ENCODE results near the gene HAUS3. TPM values are rescaled to one million over a fixed set of nuclear protein-coding genes. Genes with fewer than 3 reads are reported as not detected.

The HAUS3 gene
- total RNA-seq, 1 donor from 2014 or later = 19.4 TPM

DNA sequence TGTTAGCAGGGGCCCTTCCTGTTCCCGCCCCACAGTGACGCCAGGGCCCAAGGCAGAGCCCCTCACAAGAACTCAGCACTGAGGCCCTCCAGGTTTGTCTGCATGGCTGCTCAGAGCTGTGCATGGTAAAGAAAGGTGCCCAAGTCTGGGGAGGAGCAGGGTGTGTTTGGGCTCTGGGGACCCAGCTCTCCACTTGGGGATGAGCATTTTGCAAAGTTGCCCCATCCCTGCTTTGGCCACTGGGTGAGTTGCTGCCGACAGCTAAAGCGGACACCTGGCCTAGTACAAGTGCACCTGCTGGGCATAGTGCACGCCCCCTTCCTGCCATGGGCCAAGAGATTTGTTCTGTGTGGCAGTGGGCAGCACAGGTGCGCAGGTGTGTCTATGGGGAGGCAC lies 22.0 kb upstream of the HAUS3 start:
- DNase-seq = no peak

DNA sequence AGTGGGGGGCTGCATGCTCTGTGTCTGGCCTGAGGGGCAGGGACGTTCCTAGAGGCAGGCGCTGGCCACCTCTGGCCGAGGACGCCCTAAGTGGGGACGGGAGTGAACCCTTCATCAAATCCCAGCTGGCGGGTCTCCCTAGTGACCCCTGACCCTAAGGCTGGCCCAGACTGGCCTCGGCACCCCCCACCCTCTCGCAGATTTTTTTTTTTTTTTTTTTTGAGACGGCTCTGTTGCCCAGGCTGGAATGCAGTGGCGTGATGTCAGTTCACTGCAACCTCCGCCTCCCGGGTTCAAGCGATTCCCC lies 21.0 kb upstream of the HAUS3 start:
- no peak for DNase-seq

DNA sequence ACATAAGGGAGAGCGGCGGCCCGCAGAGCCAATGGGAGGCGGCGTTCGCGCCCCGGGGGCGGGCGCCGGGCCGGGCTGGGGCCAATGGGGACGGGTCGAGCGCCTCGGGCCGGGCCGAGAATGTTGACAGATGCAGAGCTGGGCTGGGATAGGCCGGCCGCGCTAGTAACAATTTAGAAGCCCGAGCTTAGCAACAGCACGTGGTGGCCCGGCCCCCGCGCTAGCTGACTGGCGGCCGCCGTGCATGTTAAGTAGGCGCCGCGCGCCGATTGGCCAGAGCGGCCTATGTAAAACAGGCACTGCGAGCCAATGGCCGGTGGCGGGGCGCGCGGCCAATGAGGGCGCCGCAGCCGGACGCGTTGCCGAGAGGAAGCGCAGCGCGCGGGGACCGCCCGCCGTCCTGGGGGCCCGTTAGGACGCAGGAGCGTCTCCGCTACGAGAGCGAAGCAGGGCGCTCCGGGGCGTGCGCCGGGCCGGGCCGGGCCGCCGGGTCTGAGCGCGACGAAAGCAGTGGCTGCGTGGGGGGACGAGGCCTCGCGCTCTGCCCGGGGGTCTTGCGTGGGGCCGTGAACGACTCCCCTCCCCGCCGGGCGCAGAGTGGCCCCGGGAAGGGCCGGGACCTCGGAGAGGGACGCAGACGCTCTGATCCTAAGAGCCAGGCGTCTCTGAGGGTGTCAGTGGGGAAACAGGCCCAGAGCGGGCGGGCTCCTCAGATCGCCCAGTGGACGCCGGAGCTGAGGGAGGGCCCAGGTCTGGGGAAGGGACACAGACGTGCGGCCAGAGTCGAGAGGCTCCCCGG lies 20.4 kb upstream of the HAUS3 start:
- DNase-seq = peak; percentile 100

DNA sequence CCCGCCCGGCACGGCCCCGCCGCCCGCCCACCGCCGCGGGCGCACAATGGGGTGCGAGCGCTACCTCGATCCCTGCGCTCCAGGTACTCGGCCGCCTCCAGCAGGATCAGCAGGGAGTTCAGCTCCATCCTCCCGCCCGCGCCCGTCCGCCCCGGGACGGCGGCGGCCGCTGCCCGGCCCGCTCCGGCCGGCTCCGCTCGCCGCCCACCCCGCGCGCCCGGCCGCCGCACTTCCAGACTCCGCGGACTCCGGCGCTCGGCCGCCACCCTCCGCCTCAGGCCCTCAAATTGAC lies 19.9 kb upstream of the HAUS3 start, which contains the start of gene MXD4:
Gene MXD4 (minus strand): TSS at position 257 of the 292 bp plus-strand sequence. CDS start 129 bp downstream, at position 128.
- DNase-seq = no peak

DNA sequence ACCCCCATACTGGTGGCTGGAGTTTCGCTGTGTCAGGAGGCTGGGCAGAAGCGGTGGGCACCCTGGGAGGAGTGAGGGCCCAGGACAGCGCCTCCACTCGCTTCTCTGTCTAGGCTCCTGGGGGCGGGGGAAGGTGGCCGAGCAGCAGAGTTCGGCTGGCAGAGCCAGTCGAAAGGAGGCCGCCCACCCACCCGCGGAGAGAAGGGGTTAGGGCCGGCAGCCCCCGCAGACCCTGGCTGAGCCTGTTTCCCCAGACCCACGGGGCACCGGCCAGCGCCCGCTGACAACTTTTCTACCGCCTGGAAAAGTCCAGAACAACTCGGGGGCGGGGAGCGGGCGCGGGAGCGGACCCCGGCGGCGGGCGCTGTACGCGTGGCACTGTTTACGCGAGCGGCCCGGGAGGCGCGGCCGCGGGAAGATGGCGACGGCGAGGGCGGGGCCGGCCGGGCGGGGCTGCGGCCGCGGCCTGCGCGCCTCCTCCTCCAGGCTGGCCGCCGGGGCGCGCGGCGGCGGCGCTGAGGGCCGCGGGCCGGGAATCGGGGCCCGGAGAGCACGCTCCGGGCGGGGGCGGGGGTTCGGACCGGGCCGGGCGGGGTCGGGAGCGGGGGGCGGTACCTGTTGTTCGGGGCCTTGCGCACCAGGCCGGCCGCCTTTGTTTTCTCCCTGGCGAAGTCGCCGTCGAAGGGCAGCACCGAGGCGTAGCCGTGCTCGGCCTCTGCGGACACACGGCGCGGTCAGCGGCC lies 19.4 kb upstream of the HAUS3 start:
- peak; percentile 66 for DNase-seq

DNA sequence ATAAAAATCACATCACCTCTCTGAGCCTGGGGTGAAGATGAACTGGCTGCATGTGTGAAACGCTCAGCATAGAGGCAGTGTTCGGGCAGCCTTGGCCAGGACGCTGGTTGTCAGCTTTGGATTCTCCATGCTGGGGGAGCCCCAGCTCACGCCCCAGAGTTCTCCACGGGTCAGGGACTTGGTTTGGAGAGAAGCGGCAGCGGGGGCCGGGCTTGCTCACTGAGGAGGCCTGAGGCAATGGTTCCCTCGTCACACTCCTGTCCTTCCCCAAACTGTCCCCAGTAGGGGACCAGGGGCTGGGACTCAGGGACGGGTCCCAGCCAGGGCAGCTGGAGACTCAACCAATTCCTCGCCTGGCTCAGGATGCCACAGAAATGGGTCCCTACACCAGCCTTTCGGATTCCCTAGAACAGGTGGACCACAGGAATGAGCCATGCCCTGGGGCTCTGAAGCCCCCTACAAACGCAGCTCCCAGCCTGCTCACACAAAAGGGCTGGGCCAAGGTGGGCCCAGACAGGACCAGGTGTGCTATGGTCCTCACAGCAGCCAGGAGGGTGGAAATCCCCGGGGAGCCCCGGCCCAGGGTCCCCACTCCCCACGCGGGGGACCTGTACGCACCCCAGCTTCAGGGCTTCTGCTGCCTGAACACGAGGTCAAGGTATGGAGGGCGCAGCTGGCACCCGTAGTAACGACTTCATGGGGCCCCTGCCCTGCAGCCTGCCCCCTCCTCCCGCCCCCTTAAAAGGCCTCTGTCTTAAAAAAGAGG lies 18.6 kb upstream of the HAUS3 start:
- no peak for DNase-seq

DNA sequence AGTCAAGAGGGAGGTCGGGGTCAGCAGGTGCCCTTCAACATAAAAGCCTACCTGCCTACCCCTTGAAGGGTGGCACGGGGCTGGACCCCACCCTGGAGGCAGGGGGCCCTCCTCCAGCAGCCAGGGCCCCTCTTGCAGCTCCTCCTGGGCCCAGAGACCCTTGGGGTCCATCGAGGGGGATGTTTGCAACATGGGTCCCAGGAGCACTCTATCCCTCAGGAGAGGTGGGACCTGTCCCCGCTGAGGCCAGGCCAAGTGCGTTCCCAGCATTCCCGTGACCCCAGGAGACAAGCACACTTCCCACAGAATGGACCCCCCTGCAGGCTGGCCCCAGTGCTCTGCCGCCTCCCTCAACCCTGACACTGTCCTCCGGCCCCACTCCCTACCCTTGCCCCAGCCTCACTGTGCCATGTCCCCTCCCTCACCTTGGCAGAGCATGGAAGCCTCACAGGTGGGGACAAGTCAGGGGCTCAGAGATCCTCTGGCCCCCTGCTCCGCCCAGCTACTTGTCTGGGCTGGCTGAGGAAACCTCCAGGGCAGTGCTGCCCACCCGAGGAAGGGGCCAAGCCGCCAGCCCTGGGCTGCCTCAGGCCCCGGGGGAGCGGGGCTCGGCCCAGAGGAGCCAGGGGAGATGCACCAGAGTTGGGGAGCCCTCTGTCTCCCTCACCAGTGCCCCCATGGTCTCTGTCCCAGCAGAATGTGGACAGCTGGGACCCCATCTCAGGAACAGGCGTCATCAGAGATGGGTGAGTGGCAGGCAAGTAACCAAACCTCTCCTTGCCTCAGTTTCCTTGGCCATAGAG lies 17.8 kb upstream of the HAUS3 start:
- no peak for DNase-seq

DNA sequence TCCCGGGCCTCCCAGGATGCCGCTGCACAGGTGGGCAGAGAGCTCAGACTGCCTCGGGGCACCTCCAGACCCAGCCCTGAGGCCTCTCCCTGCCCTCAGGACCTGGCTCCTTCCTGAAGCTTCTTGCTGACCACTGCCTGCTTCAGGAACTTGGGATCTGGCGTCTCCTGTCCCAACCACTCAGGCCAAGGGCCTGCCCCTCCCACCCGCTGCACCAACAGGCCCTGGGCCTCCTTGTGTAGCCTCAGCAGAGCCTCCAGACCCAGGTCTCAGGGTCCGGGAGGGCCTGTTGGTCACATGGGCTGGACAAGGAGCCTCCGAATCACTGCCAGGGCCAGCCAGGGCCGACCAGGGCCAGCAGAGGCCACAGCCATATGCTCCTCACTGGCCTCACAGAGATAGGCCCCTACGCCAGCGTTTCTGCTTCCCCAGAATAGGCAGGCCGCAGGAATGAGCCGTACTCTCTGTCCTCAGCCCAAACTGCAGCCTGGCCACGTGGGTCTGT lies 17.2 kb upstream of the HAUS3 start:
- DNase-seq = no peak

DNA sequence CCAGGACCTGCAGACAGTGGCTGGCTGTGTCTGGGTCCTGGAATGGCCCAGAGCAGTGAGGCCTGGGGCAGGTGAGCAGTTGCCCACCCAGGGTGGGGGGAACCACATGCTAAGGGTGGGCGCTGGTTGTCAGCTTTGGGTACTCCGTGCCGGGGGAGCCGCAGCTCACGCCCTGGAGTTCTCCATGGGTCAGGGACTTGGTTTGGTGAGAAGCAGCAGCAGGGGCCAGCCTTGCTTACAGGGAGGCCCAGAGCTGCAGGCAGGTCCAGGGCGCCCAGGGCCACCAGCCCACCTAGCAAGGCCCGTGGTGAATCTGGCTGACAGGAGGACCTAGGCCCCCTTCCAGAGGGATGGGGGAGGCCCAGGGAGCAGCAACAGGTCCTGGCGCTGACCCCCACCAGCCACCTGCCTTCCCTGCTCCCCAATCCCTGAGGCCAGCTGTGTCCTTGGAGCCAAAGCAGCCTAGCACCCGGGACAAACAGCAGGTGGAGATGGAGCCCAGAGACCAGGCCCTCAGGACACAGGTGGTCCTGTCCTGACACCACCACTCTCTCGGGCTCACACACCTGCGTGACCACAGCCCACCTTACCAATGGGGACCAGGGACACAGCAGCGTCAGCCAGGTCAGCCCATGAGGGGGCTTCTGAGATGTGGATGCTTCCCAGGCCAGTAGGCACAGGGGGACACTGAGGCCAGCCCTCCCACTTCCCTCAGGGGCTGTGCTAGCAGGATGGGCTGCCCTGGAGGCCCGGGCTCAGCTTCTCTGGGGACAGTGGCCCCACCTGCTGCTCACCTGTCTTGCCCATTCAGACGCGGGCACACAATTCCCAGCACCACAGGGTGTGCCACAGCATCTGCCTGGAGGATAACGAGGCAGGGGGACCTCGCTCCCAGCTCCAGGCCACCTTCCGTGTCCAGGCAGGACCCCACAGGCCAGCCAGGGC lies 16.4 kb upstream of the HAUS3 start:
- no peak for DNase-seq

DNA sequence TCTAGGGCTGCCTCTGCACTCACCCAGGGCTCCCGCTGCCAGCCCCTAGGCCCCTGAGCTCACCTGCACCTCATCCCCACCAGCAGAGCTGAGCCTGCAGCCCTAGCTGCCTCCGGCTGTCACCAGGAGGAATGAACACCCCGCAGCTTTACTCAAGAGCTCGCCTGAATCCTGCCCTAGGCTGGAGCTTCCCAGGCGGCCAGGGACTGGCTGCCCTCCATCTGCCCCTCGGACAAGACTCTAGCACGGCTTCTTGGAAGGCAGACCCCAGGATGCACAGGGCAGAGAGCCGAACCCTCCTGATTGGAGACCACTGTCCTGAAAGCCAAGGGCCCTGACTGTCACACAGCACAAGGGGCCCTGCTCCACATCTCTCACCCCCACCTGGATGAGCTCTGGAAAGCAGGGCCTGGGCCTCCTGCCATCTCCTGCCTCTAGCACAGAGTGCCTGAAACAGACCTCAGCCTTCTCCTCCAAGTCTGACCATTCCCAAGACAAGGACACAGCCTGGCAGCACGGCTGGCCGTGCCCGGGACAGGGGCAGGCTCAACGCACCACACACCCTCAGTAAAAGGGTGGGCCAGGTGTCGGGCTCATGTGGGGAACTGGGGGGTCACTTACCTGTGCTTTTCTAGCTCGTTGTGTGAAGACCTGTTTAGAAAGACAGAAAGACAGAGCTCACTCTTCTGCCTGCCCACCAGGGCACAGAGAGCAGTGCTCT lies 15.6 kb upstream of the HAUS3 start:
- DNase-seq = no peak

DNA sequence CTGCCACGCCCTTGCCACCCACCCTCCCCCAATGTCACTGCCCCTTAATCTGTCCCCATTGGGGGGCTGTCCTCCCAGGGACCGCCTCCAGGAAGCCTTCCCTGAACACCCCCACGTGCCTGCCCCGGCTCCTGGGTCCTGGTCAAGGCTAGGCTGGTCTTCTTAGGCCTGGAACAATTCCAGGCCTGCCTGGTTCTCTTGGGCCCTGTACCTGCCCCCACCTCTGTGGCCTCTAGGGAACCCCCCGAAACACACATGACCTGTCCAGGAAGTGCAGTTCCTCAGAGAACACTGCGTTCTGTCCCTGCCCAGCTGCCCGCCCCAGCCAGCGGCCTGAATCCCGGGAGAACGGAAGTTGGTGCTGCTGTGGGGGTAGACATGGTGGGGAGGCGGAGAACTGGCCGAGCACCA lies 14.9 kb upstream of the HAUS3 start:
- DNase-seq = no peak

DNA sequence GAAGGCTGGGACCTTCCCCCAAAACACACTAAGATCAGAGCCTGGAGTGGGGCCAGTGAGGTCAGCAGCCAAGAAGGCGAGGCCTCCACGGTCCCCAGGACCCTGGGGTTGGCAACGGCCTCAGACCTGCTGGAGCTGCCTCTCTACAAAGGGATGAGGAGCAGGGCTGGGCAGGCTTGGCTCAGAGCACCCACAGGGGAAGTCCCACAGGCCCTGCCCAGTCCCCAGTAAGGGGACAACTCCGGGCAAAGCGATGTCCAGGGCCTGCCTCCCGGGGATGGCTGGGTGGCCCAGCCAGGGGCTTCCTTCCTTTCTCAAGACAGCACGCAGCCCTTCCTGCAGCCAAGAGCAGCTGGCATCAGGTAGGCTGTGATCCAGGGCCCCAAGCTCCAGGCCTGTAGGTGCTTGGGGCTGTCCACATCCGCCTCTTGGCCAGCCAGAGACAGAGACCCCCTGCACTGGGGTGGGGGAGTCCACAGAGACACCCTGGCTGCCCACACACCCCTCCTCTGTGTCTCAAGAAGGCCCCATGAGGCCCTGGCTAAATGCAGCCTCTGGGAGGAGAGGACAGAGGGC lies 14.3 kb upstream of the HAUS3 start:
- peak; percentile 31 for DNase-seq

DNA sequence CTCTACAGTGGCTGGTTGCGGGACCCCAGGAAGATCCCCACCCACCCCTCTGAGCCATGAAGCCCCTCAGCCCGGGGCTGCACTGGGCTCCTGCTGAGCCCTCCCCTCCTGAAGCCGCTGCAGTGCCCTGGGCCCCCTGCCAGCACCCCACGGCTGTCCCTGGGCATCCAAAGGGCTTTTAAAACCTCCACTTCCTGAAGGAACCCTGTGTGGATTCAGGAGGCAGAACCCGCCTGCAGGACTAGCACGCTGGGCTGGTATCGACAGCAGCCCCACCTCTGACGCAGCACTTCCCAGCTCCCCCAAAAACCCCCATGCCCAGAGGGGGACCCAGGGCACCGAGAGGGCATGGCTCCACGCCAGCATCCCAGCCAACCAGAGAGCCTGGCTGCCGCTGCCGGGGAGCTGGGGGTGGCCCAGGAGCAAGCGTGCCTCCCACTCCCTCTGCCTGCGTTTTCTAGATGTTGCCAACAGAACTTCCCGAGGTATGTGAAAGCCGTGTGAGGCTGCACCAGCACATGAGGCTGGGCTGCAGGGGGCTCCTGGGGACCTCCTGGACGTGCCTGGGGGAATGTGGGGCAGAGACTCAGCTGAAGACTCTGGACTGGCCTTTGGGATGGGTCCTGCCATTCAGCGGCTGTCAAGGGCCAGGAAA lies 13.7 kb upstream of the HAUS3 start:
- DNase-seq = peak; percentile 54

DNA sequence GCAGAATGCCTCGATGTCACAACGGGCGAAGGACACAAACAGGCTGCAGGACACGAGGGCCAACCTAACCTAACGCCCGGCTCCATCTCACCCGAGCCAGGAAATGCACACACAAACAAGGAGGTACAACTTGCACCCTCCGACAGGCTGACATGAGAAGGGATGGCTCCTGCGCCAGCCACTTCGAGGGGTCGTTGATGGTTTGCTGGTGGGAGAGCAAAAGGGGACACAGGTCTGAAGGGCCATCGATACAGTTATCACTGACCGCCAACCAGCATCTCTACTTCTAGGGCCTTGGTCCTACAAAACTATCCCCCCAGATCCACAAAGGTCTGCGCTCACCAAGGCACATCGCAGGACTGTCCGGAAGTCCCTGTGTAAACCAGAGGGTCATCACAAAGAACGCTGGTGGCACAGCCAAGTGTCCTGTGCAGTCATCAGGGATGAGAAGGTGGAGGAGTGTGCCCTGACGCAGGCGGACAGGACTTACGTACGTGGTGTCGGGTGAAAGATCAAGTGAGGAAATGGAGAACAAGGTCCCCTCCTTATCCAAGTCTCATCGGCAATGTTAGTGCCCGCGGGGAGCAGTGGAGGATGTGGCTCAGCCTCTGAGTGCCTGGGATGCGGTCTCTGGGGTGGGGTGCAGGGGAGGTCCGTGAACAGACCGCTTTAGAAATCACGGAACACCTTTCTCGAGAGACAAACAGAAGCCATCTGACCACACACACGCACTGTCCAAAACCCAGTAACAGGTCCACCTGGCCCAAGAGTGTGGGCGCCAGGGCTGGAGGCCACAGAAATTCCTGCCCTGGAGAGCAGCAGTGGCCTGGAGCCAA lies 13.0 kb upstream of the HAUS3 start:
- DNase-seq = no peak

DNA sequence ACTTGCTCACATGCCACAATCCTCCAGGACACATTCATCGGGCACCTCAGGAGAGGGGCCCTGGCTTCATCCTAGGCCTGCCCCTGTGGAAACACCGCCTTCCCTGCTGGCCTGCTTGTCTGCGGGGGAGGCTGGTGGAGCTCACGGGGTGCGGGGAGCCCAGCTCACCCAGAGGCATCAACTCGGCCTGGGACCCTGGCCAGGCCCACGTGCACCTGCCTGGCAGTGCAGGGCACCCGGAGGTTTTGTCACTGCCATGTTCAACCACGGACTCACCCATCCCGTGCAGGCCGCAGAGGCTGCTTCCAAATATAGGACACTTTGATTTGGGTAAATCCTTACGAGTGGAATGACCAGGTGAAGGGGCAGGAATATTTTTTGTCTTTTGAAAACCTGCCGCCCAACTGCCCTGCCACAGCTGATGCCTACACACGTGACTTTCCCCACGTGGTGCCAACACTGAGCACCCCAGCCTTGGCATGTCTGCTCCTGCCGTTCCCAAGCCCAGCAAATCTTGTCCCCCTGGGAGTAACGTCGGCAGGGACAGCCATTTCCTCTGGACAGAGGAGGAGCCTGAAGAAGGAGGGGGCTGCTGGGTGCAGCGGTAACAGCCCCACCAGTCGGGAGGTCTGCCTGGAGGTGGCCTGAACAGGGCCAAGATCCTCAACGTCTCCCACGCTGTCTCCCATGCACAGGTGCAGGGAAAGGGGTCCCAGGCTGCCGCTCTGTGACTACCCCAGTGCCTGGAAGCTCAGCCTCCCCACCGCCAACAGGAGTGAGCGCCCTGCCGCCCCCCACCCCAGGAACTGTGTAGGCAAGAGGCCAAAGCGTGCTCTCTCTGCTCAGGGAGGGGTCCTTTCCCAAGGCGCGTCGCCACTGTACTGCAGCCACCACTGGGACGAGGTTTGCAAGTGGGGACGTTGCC lies 11.5 kb upstream of the HAUS3 start:
- no peak for DNase-seq

DNA sequence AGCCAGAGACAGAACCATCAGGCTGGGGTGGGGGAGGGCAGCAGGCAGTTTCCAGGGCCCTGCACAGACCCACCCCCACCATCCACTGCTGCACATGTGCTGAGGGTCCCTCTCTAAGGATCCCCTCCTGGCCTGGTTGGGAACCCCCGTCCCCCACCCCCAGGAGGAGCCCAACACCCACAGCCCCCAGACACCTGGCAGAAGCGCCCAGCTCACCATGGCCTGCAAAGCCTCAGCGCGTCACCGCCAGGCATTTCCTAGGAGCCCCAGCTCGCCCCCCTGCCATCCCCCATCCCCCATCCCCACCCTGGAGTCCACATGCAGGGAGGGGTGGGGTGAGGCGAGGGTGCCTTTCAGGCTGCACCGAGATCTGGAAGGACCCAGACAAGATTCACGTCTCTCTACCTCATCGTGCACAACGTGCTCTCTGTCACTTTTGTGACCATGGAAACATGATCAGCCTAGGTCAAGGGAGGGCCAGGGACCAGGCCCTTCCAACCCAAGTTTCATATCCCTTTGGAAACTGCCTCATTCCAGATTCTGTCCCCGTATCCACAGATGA lies 10.7 kb upstream of the HAUS3 start:
- DNase-seq = no peak

Measured in tongue (tissue), 2 donors.